Fibroblast of skin of left biceps (primary cell): ENCODE measurements around the gene SLC16A13.
"Not testable (repeated sequence)": the region's sequence is repeated elsewhere in the genome, so short reads cannot be mapped to it uniquely, and the experiment has no call there.

Source experiments
- DNase-seq, 2 experiments: peaks; one replicate each; pipeline ENCODE4 v3.0.0-alpha.2; 2013; ENCODE audit warnings: low read depth in 2 of 2

The SLC16A13 gene, protein sequence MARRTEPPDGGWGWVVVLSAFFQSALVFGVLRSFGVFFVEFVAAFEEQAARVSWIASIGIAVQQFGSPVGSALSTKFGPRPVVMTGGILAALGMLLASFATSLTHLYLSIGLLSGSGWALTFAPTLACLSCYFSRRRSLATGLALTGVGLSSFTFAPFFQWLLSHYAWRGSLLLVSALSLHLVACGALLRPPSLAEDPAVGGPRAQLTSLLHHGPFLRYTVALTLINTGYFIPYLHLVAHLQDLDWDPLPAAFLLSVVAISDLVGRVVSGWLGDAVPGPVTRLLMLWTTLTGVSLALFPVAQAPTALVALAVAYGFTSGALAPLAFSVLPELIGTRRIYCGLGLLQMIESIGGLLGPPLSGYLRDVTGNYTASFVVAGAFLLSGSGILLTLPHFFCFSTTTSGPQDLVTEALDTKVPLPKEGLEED

DNA sequence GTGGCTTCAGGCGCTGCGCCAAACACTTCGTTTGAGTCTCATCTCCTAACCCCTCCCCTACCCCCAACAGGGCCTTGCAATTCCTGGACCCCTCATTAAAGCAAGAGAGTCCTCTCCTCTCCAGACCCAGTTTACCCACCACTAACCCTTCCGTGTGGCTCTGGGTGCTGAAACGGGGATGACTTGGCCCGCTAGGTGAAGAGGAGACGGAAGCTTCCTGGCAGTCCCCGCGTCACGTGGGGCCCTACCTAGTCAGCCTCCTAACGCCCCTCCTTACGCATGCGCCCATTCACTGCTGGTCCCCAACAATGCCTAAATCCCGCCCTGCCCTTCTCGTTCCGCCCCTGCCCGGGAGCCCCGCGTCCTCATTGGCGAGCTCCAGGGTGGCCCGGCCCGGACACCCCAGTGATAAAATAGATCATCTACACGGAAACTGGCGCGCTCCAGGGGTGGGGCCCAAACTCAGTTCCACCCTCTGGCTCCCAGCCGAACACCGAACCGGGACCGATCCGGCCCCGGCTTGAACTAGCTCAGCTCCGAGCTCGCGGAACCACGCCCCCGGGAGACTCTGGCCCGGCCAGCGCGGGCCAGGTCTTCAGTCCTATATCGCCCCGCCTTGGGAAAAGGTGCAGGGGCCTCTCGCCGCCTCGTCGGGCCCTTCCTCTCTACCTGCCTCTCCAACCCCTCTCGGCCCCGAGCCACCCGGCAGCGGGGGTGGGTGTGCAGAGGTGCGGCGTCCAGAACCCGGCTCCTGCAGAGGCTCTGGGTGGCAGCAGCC, at the start of gene SLC16A13:
TSS of gene SLC16A13 (plus strand) at position 425 of the 778 bp plus-strand sequence. CDS start 368 bp downstream, outside the sequence.
- DNase-seq: peak; percentile 86 to 87

DNA sequence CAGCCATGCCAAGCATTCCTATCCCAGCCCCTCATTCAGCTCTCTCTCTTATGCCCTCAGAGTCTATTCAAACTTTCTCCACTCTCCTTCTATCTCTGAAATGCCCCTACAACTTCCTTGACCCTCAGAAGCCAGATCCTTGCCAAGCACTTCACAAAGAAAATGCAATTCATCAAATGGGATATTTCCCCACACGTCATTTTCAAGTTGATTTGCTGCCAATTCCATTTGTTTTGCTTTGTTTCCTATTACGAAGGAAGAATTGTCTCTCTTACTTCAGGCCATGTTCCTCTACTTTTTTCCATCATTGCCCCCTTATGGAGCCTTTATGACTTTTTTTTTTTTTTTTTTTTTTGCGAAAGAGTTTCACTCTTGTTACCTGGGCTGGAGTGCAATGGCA, 49.1 kb upstream of the SLC16A13 start:
- DNase-seq: no peak

DNA sequence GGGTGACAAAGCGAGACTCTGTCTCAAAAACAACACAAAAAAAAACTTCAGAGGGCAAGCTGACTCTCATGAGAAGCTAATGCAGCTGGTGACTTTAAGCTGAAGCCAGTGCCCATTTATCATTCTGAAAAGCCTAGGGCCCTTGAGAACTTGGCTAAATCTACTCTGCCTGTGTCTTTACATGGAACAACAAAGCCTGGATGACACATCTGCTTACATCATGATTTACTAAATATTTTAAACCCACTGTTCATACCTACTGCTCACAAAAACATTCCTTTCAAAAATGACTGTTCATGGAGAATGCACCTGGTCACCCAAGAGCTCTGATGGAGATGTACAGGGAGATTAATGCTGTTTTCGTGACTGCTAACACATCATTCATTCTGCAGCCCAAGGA, 46.0 kb upstream of the SLC16A13 start:
- DNase-seq: no peak

DNA sequence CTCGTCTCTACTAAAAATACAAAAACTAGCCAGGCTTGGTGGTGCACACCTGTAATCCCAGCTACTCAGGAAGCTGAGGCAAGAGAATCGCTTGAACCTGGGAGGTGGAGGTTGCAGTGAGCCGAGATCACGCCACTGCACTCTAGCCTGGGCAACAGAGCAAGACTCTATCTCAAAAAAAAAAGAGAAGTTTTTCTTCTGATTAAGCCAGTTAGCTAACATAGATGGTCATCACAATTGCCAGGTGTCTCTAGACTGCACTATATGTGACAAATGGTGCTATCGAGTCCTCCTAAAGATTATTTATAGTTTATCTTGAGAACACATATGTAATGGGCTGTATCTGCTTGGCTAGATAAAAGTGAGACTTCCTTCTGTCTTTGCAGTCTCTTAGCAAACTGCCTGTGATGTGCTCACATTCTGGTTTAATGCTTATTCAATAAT, 42.2 kb upstream of the SLC16A13 start:
- not testable (repeated sequence) for DNase-seq

DNA sequence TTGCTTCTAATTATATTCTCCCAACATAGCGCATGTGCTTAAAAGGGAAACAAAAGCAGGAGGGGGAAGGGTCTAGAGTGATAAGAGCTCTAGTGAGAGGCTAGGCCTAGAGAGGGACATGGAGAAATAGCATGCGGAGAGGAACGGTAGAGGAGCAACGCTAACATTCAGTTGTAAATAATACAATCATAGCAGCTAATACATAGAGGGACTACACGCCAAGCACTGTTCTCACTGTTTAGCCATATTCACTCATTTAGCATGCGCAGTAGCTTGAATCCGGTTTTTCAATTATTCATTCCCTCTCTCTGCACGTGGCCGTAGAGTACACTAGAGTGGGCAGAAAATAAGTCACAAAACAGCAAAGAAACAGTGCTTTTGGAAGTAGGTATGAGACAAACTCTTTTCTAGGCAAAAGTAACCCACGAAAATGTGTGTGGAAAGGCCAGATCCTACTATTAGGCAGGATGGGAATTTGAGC, 41.7 kb upstream of the SLC16A13 start:
- no peak for DNase-seq

DNA sequence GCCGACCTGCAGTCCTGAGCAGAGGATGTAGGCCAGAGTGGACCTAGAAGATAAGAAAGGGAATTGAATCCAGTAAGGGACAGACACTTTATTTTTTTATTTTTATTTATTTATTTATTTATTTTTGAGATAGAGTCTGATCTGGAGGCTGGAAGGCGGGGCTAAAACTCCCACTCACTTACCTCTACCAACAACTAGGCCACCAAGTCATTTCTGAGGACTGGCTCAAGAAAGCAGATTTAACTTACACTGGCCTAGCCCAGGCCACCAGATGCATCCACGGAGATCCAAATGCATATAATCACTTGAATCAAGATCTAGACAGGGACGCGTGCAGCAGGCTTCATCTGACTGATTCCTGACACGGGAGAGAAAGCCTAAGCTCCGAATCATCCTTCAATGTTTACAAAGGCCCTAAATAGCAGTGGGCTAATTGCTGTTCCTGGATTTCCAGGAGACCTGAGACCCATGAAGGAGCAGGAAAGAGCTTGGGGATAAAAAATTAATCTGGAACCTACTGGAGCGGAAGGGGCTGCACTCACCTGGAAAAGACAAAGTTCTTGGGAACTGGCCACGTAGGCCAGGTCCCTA, 41.1 kb upstream of the SLC16A13 start:
- DNase-seq: no peak

DNA sequence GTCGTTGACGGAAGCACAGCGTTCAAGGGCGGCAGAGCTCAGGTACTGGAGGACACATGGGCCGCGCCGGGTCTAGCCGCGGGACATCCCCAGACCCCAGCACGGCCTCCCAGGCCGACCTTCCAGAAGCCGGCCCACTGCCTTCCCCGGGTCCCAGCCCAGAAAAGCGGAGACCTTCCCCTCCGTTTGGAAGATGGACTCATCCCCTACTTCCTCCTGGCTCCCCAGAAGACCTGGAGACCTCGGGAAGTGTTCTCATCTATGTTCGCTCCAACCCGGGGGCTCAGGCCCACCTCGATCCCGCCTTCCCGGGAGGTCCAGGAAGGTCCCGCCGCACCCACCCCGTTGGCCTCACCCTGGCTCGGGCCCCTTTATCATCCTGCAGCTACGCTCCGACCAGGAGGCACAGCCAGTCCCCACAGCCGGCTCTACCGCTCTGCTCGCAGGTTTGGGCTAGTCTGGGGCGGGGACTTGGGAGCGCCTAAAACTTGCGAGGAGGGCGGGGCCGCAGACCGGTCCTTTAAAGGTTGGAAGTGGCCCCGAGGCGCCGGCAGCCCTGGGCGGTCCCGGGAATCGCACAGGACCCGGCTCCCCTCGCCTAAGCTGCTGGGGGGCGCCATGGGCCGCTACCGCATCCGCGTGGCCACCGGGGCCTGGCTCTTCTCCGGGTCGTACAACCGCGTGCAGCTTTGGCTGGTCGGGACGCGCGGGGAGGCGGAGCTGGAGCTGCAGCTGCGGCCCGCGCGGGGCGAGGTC, 40.1 kb upstream of the SLC16A13 start, which contains the start of gene ALOX12:
TSS of gene ALOX12 (plus strand) at position 550 of the 756 bp plus-strand sequence. CDS start at position 619, 69 bp downstream.
- DNase-seq: no peak

DNA sequence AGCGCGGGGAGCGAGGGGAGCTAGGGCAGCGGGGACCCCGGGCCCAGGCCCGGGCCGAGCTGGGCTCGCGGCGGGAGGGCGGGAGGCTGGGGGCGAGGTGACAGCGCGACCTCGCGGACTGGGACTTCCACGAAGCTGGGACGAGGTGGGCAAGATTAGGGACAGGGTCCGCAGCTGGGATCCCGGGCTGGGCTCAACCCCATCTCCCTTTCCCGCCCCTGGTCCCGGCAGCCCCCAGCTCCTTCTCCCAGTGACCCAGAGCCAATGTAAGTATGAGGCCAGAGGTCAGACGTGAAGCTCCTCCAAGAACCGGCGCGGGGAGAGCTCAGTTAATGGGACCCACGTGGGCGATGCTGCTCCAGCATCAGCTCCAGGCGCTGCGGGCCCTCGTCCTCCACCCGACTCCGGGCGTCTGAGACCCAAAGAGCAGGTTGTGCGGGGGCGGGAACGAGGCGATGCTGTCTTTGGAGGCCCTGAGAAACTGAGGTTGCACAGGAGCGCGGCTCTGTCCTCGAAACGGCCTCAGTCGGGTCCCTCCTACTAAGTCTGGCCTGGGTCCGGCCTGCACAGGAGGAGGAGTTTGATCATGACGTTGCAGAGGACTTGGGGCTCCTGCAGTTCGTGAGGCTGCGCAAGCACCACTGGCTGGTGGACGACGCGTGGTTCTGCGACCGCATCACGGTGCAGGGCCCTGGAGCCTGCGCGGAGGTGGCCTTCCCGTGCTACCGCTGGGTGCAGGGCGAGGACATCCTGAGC, 39.4 kb upstream of the SLC16A13 start:
- DNase-seq: no peak

DNA sequence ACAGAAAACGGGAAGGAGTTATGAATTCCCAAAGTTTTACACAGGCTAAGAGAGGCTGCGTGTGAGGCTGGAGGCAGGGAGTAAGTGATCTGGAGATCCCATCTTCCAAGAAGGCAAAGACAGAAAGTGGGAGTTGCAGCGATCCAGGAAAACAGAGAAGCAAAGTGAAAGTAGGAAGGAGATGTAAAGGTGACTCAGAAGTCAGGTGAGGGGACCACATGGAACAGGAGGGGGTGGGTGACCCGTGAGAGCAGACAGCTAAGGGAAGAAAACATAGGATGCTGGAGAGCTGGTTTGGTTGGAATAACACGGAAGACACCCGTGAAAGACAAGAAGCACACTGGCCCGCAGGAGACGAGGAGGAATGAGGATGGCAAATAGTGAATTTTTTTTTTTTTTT, 38.6 kb upstream of the SLC16A13 start:
- DNase-seq: no peak

DNA sequence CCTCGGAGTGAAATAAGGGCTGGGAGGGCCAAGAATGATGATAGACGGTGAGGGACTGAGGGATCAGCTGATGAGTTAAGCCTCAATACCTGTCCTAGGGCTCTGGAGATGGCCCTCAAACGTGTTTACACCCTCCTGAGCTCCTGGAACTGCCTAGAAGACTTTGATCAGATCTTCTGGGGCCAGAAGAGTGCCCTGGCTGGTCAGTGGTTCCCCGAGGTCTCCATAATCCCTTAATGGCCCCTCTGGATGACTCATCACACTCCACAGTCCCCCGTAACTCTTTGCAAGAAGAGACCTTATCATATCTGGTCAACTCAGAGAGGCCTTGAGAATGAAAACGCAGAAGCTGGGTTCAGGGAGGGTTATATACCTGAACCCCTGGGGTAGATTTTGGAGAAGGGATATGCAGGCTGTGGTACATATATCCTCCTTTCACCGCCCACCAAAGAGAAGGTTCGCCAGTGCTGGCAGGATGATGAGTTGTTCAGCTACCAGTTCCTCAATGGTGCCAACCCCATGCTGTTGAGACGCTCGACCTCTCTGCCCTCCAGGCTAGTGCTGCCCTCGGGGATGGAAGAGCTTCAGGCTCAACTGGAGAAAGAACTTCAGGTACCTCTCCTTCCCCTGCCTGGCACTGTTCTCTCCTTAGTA, 36.8 kb upstream of the SLC16A13 start:
- DNase-seq: no peak

DNA sequence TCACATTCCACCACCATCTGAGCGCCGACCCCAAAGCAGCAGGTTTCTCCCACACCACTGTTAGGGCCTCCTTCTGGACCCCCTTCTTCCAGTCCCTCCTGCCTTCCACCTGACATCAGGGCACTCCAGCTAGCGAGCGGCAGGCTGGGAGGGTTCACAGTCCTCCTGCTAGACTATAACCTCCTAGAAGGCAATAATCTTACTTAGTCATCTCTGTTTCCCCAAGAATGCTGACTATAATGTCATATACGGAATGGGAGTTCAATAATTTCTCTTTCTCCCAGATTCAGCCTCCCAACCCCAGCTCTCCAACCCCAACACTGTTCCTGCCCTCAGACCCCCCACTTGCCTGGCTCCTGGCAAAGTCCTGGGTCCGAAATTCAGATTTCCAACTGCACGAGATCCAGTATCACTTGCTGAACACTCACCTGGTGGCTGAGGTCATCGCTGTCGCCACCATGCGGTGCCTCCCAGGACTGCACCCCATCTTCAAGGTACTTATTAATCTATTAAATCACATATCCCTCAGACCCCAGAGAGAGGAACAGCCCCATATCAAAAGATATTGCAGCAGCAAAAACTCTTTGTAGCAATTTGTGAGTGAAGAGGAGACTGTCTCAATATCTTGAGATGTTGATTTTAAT, 34.4 kb upstream of the SLC16A13 start:
- no peak for DNase-seq

DNA sequence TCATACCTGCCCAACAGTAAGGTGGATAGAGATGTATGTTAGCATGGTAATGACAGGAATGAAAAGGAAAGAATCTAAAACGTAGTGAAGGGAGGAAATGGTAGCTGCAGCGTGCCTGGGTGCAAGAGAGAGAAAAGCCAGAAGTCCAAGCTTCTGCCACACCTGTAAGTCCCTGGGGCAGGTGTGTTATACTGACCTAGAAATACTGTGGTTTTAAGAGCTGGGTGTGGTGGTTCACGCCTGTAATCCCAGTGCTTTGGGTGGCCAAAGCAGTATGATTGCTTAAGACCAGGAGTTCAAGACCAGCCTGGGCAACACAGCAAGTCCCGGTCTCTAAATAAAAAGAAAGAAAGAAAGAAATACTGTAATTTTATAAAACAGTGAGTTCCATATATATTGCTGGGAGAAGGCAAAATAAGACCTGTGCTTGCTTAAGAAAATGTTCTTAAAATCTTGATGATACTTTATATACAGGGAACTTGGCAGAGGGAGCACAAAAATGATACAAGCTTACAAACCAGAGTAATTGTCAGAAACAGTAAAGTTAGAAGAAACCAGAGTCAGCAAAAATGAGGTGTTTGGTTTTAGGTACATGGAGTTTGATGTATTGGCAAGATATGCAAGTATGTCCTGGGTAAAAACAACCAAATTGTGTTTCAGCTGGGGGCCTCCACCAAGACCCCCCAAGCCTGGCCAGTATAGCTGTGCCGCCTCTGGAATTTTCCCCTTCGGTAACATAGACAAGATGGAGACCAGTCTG, 33.3 kb upstream of the SLC16A13 start:
- DNase-seq: no peak

DNA sequence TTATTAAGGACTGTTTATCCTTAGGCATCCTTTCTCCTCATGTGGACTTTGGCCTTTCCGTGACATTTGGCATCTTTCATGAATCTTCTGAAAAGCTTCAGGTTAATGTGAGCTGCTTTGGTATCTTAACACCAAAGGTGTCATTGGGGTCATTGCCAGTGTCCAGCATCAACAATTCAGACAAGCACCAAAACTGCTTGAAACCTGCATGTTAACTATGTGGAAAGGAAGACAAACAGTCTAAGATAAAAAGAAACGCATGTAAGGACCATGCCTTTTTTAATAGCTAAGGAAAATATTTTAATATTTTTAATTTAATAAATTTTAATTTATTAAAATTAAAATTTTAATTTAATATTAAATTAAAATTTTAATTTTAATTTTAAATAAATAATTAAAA, 32.1 kb upstream of the SLC16A13 start:
- DNase-seq: no peak

DNA sequence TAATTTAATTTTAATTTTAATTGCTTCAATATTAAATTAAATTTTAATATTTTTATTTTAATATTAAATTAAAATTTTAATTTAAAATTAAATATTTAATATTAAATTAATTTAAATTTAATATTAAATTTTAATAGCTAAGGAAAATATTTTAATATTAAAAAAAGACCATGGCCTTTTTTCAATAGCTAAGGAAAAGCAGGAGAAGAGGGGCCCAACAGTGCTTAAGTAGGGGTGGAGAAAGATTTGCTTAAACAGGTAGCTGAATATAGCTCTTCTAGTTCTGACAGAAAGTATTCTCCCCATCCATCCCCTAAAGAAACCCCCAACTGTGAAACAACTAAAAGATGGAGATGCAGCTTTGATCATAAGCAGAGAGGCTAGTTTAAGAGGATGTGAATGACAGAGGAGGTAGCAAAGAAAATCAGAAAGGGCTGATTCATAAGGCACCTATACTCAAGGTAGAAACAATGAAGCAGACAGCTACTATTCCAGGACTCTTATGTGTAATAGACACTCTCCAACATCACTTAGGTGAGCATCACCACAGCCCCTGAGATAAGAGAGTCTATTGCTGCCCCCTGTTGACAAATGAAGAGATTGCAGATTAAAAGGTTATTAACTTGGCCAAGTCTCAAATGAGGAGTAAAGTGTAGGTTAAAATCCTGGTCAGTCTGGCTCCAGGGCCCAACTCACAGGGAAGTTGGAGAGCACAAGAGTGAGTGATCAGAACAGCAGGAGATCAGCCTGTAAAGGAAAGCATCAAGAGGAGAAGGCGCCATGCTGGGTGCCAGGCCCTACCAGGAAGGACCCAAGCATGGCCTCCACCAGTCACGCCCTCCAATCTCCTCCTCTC, 31.2 kb upstream of the SLC16A13 start:
- peak in 1 of 2 experiments; percentile 21 for DNase-seq

DNA sequence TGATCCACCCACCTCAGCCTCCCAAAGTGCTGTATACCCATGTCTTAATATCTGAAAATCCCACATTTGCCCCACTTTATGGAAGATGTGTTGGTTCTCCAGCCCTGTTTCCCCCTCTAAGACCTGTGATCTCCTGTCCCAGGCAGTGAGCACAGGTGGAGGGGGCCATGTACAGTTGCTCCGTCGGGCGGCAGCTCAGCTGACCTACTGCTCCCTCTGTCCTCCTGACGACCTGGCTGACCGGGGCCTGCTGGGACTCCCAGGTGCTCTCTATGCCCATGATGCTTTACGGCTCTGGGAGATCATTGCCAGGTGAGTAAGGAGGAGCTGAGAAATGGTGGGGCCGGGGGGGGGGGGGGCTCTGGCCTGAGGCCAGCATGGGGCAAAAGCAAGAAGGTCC, 30.1 kb upstream of the SLC16A13 start:
- no peak for DNase-seq

DNA sequence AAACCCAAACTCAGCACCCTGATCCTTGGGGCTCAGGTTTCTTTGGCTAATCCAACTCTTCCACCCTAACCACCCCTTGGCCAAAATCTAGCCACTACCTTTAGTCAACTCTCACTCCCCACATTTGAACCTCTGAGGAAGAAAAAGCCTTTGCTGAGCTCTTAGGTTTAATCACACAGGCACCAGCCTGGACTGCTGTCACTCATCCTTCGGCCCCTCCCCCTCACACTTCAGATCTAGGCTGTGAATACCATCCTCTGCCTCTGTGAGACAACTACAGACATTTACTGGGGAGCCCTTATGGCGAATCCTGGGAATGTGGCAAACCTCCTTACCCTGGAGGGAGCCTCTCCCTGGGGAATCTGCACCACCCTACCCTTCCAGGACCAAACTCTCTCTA, 28.7 kb upstream of the SLC16A13 start:
- no peak for DNase-seq

DNA sequence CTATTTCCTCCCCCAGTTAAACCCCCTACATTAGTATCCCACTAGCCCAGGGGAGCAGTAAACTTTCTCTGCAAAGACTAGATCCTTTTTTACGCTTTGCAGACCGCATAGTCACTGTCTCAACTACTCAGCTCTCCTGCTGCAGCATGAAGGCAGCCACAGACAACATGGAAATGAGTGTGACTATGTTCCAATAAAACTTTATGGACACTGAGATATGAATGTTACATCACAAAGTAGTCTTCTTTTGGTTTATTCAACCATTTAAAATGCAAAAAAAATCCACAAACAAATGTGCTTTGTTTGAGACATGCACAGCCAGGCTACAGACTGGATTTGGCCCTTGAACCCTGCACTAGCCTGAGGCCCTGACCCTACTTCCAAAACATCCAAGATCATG, 25.3 kb upstream of the SLC16A13 start:
- no peak for DNase-seq

DNA sequence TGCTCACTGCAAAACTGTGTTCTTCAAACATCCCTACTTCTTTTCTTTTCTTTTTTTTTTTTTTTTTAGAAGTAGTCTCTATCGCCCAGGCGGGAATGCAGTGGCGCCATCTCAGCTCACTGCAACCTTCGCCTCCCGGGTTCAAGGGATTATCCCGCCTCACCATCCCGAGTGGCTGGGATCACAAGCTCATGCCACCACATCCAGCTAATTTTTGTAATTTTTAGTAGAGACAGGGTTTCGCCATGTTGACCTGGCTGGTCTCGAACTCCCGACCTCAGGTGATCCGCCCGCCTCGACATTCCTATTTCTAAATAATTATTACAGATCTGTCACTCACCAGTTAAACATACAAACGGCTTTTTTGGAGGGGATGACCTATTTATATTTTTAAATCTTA, 24.4 kb upstream of the SLC16A13 start:
- no peak for DNase-seq
